CD4-positive, alpha-beta memory T cell (primary cell): ENCODE data around the gene TAAR5. TPM values are rescaled to one million over a fixed set of nuclear protein-coding genes. Genes with fewer than 3 reads are reported as not detected.
"Not testable (repeated sequence)": the region's sequence is repeated elsewhere in the genome, so short reads cannot be mapped to it uniquely, and the experiment has no call there.

ENCODE experiments used
- CTCF ChIA-PET: fragments of 350-600 bp; sonication (Branson Sonifier 250); formaldehyde crosslinking; loops from one replicate; lab custom pipeline; 2021; ENCODE audit warnings: inconsistent platforms; ENCODE audit not compliant: partially characterized antibody; lab: Charles Lee
- POLR2A ChIA-PET: fragments of 350-600 bp; sonication (Branson Sonifier 250); formaldehyde crosslinking; loops from one replicate; lab custom pipeline; 2021; ENCODE audit not compliant: partially characterized antibody; lab: Charles Lee
- DNase-seq, 5 donors: peaks; one replicate each; pipeline versions ENCODE4 v3.0.0 to v3.0.0-alpha.2; 2020 to 2022; ENCODE audit warnings: mixed read lengths in 1 of 5
- H3K27ac ChIP-seq: one replicate; pipeline ENCODE4 v1.7.0; 2013; ENCODE audit warnings: low read depth, low read length
- H3K27me3 ChIP-seq: 2 replicates; pipeline ENCODE4 v1.7.0; 2013; ENCODE audit warnings: mild to moderate bottlenecking, low read length, moderate library complexity; ENCODE audit not compliant: insufficient read depth
- H3K36me3 ChIP-seq: 2 replicates; pipeline ENCODE4 v1.7.0; 2013; ENCODE audit warnings: mild to moderate bottlenecking, low read length, moderate library complexity; ENCODE audit not compliant: insufficient read depth
- H3K4me1 ChIP-seq: 2 replicates; pipeline ENCODE4 v1.7.0; 2013; ENCODE audit warnings: mild to moderate bottlenecking, low read length, moderate library complexity; ENCODE audit not compliant: insufficient read depth
- H3K4me3 ChIP-seq, 2 donors: one replicate each; pipeline ENCODE4 v1.7.0; 2013; ENCODE audit warnings: low read length in 2 of 2, mild to moderate bottlenecking in 1 of 2
- H3K9me3 ChIP-seq, 2 donors: one replicate each; pipeline ENCODE4 v1.7.0; 2013; ENCODE audit warnings: low read length in 2 of 2, control low read depth in 1 of 2; ENCODE audit not compliant: control insufficient read depth in 1 of 2
- H3K27ac Mint-ChIP-seq, 7 donors: one replicate each; pipeline ENCODE4 v1.8.0; 2020 to 2021; ENCODE audit warnings: mixed read lengths in 7 of 7, mild to moderate bottlenecking in 6 of 7, inconsistent platforms in 3 of 7, moderate library complexity in 3 of 7
- H3K27me3 Mint-ChIP-seq, 2 donors: one replicate each; pipeline ENCODE4 v1.8.0; 2020 to 2021; ENCODE audit warnings: mixed read lengths in 2 of 2
- H3K36me3 Mint-ChIP-seq, 2 donors: one replicate each; pipeline ENCODE4 v1.8.0; 2020 to 2021; ENCODE audit warnings: mixed read lengths in 2 of 2, inconsistent platforms in 1 of 2, mild to moderate bottlenecking in 1 of 2
- H3K4me1 Mint-ChIP-seq, 4 donors: one replicate each; pipeline ENCODE4 v1.8.0; 2020 to 2021; ENCODE audit warnings: mixed read lengths in 4 of 4, mild to moderate bottlenecking in 1 of 4
- H3K4me3 Mint-ChIP-seq, 8 donors: one replicate each; pipeline ENCODE4 v1.8.0; 2020 to 2021; ENCODE audit warnings: mixed read lengths in 8 of 8, mild to moderate bottlenecking in 7 of 8, moderate library complexity in 6 of 8, inconsistent platforms in 3 of 8
- H3K9me3 Mint-ChIP-seq, 8 donors: one replicate each; pipeline ENCODE4 v1.8.0; 2020 to 2021; ENCODE audit warnings: mixed read lengths in 8 of 8, mild to moderate bottlenecking in 5 of 8, inconsistent platforms in 3 of 8, moderate library complexity in 1 of 8
- intact Hi-C: fragments of 100-400 bp; cut with micrococcal nuclease; formaldehyde crosslinking; loops from one replicate; pipeline ENCODE4 v1.15.1; 2023
- polyA plus RNA-seq, 2 donors: library from polyadenylated mRNA; unstranded; fragments of 300-500 nt; fragmentation: Illumina TruSeq; gene quantifications; one replicate each; pipeline ENCODE4 v1.2.3, GENCODE V29; 2021
- total RNA-seq, 2 experiments: library from RNA; stranded (reverse); gene quantifications; one replicate each; pipeline ENCODE4 v1.2.3, GENCODE V29; 2021

TAAR5 gene
- total RNA-seq = not detected
- not detected for polyA plus RNA-seq

DNA sequence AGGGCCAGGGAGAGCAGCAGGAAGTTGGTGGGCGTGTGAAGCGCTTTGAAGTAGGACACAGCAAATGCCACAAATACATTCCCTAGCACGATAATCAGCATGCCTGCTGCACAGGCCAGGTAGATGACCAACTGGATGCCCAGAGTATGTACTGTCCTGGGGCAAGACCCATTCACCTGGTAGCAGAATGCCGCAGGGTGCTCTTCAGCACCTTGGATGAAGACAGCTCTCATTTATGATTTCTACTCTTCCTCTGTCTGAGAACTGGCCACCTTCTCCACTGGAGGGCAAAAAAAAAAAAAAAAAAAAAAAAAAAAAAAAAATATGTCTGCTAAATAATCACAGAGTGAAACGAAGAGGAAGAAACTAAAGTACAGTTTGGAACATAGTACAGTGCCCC, at the start of gene TAAR5:
TAAR5 (minus strand) TSS at position 288 of the 400 bp plus-strand sequence; CDS start at position 233, 55 bp downstream.
- POLR2A ChIA-PET = no interaction called here
- Histone ChIP-seq H3K4me1 (no peaks in the 10 kb centered on the region), H3K36me3 (no peaks in the 10 kb centered on the region), H3K9me3 (no peaks in the 10 kb centered on the region), H3K27me3 (no peaks in the 10 kb centered on the region), H3K4me3 (no peak within 1 kb of the TSS), H3K27ac (no peak within 1 kb of the TSS)
- Mint-ChIP-seq H3K4me1 (no peaks in the 10 kb centered on the region), H3K4me3 (no peak within 1 kb of the TSS), H3K27me3 (peaks cover 5 to 9% of the 10 kb centered on the region in 2 donors), H3K27ac (no peak within 1 kb of the TSS), H3K9me3 (peaks cover 0 to 3% (median 0%) of the 10 kb centered on the region in 8 donors), H3K36me3 (no peaks in the 10 kb centered on the region)
- no peak for DNase-seq
- intact Hi-C loops = no loop called here
- CTCF ChIA-PET = no interaction called here

DNA sequence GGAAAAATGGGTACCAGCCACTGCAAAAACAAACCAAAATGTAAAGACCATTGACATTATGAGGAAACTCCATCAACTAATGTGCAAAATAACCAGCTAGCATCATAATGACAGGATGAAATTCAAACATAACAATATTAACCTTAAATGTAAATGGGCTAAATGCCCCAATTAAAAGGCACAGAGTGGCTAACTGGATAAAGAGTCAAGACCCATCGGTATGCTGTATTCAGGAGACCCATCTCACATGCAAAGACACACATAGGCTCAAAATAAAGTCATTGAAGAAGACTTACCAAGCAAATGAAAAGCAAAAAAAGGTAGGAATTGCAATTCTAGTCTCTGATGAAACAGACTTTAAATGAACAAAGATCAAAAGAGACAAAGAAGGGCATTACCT, 47.6 kb upstream of the TAAR5 start:
- not testable (repeated sequence) for H3K9me3 Mint-ChIP-seq
- H3K27me3 Mint-ChIP-seq = peaks cover 25 to 29% of the 10 kb centered on the region in 2 donors

GRCh38 chr6:132635906-132636305, 46.4 kb upstream of the TAAR5 start:
- intact Hi-C loops, H3K27ac ChIP-seq, DNase-seq, H3K27me3 ChIP-seq, H3K36me3 ChIP-seq, H3K4me1 ChIP-seq, H3K9me3 ChIP-seq, H3K36me3 Mint-ChIP-seq, H3K4me3 ChIP-seq, H3K4me1 Mint-ChIP-seq, H3K27ac Mint-ChIP-seq, H3K9me3 Mint-ChIP-seq, CTCF ChIA-PET, H3K4me3 Mint-ChIP-seq, POLR2A ChIA-PET: not testable (repeated sequence)
- H3K27me3 Mint-ChIP-seq = peaks cover 24 to 29% of the 10 kb centered on the region in 2 donors

More for the DNA sequence above, 47.6 kb upstream of the TAAR5 start:
- H3K27me3 ChIP-seq, DNase-seq, intact Hi-C loops, H3K9me3 ChIP-seq, POLR2A ChIA-PET, H3K4me3 ChIP-seq, H3K36me3 ChIP-seq, H3K27ac Mint-ChIP-seq, H3K36me3 Mint-ChIP-seq, H3K4me1 ChIP-seq, H3K27ac ChIP-seq, H3K4me3 Mint-ChIP-seq, H3K4me1 Mint-ChIP-seq, CTCF ChIA-PET: not testable (repeated sequence)

GRCh38 chr6:132635288-132635687, 45.7 kb upstream of the TAAR5 start:
- H3K4me3 ChIP-seq, intact Hi-C loops, DNase-seq, H3K4me3 Mint-ChIP-seq, H3K27ac Mint-ChIP-seq, H3K9me3 Mint-ChIP-seq, H3K4me1 Mint-ChIP-seq, H3K36me3 Mint-ChIP-seq, H3K36me3 ChIP-seq, H3K9me3 ChIP-seq, H3K27ac ChIP-seq, CTCF ChIA-PET, H3K27me3 ChIP-seq, POLR2A ChIA-PET, H3K4me1 ChIP-seq: not testable (repeated sequence)
- H3K27me3 Mint-ChIP-seq = peaks cover 24 to 33% of the 10 kb centered on the region in 2 donors

GRCh38 chr6:132634796-132635195, 45.3 kb upstream of the TAAR5 start:
- no peak overlapping the region for H3K4me3 ChIP-seq
- H3K36me3 Mint-ChIP-seq = no peaks in the 10 kb centered on the region
- no peak for DNase-seq
- H3K9me3 ChIP-seq = no peaks in the 10 kb centered on the region
- H3K4me1 Mint-ChIP-seq = peaks cover 0 to 2% (median under 1%) of the 10 kb centered on the region in 4 donors
- H3K27ac Mint-ChIP-seq = no peak overlapping the region
- H3K27me3 Mint-ChIP-seq = peaks cover 24 to 33% of the 10 kb centered on the region in 2 donors
- no peaks in the 10 kb centered on the region for H3K36me3 ChIP-seq
- no peaks in the 10 kb centered on the region for H3K4me1 ChIP-seq
- H3K27me3 ChIP-seq = no peaks in the 10 kb centered on the region
- intact Hi-C loops = no loop called here
- peaks cover 0 to 3% (median 2%) of the 10 kb centered on the region in 8 donors for H3K9me3 Mint-ChIP-seq
- no peak overlapping the region for H3K4me3 Mint-ChIP-seq
- ChIA-PET CTCF (no interaction called here), POLR2A (no interaction called here)
- no peak overlapping the region for H3K27ac ChIP-seq

DNA sequence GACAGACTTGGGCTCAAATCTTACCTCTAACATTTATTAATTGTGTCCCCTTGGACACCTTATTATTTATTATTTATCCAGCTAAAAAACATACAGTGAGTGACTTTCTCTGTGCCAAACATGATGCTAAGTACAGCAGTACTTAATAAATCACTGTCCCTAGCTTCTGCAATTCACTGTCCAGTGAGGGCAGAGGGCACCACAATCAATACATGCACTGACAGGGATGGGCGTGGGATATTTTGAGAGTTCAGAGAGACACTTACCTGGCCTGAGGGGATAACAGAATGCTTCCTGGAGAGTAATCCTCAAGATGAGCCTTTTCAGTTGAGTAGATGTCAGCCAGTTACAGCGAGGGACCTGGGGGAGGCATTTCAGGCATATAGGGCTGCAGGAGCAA, 43.8 kb upstream of the TAAR5 start:
- Histone ChIP-seq H3K27me3 (no peaks in the 10 kb centered on the region), H3K36me3 (no peaks in the 10 kb centered on the region), H3K27ac (no peak overlapping the region), H3K4me3 (no peak overlapping the region), H3K9me3 (no peaks in the 10 kb centered on the region), H3K4me1 (no peaks in the 10 kb centered on the region)
- no peak for DNase-seq
- no peaks in the 10 kb centered on the region for H3K36me3 Mint-ChIP-seq
- ChIA-PET POLR2A (no interaction called here), CTCF (no interaction called here)
- H3K4me1 Mint-ChIP-seq = no peaks in the 10 kb centered on the region
- no peak overlapping the region for H3K27ac Mint-ChIP-seq
- H3K4me3 Mint-ChIP-seq = no peak overlapping the region
- peaks cover 18 to 32% of the 10 kb centered on the region in 2 donors for H3K27me3 Mint-ChIP-seq
- intact Hi-C loops = no loop called here
- peaks cover 0 to 4% (median 3%) of the 10 kb centered on the region in 8 donors for H3K9me3 Mint-ChIP-seq

DNA sequence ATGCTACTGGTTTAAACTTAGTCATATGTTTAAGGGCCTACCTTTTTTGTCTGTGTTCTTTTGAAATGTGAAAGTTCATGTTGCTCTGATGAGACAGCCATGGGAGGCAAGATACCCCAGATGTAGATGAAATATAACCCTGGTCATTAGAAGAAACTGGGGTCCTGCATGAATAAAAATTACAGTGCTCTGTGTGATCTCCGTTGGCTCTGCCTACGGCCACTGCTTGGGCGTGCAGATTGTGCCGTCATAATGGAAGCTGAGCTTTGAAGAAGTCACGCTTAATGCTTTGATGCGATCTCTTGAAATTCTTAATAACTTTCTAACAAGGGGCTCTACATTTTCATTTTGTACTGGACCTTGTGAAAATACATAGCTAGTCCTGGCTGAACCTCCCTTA, 34.6 kb upstream of the TAAR5 start, which contains the start of gene TAAR2:
TAAR2 (minus strand) TSS at position 101 of the 400 bp plus-strand sequence; CDS start at position 101, 0 bp downstream.
- Histone ChIP-seq H3K4me1 (no peaks in the 10 kb centered on the region), H3K36me3 (no peaks in the 10 kb centered on the region), H3K27me3 (peaks cover 4% of the 10 kb centered on the region), H3K4me3 (no peak within 1 kb of the TSS), H3K9me3 (no peaks in the 10 kb centered on the region), H3K27ac (no peak within 1 kb of the TSS)
- DNase-seq = no peak
- Mint-ChIP-seq H3K27me3 (peaks cover 5 to 26% of the 10 kb centered on the region in 2 donors), H3K27ac (no peak within 1 kb of the TSS), H3K4me1 (no peaks in the 10 kb centered on the region), H3K36me3 (no peaks in the 10 kb centered on the region), H3K9me3 (peaks cover 0 to 15% (median 4%) of the 10 kb centered on the region in 8 donors), H3K4me3 (no peak within 1 kb of the TSS)
- intact Hi-C loops = no loop called here
- ChIA-PET POLR2A (no interaction called here), CTCF (no interaction called here)
